ENCODE data around the gene CBFB. TPM values are rescaled to one million over a fixed set of nuclear protein-coding genes. Genes with fewer than 3 reads are reported as not detected.

Gene CBFB
- total RNA-seq, 1 donor from 2014 or later = 77.1 TPM

GRCh38 chr16:67024384-67025209, 4.4 kb upstream of the CBFB start:
- H3K4me3 Mint-ChIP-seq = no peak overlapping the region
- H3K27me3 Mint-ChIP-seq = peaks cover 3% of the 10 kb centered on the region
- peak; percentile 39 for DNase-seq (ENCODE audit: extremely low spot score, unreplicated experiment)
- H3K4me1 Mint-ChIP-seq (ENCODE audit: unreplicated experiment) = peaks cover 28% of the 10 kb centered on the region
- H3K27ac Mint-ChIP-seq = peak overlapping the region; percentile 65
- H3K9me3 Mint-ChIP-seq = no peaks in the 10 kb centered on the region
- no peaks in the 10 kb centered on the region for H3K36me3 Mint-ChIP-seq
- TF ChIP-seq CTCF (conservative IDR thresholded peaks at IDR 0.05) = no peak

- Mint-ChIP-seq H3K36me3 (no peaks in the 10 kb centered on the region), H3K27me3 (peaks cover 3% of the 10 kb centered on the region), H3K9me3 (no peaks in the 10 kb centered on the region), H3K4me3 (no peak overlapping the region), H3K4me1 (ENCODE audit: unreplicated experiment) (peaks cover 32% of the 10 kb centered on the region), H3K27ac (no peak overlapping the region)
- peak; percentile 22 for DNase-seq (ENCODE audit: extremely low spot score, unreplicated experiment)
- TF ChIP-seq CTCF (conservative IDR thresholded peaks at IDR 0.05) = no peak
These were observed 3.8 kb upstream of the CBFB start for GRCh38 chr16:67025210-67025550.

GRCh38 chr16:67026570-67026969, 2.4 kb upstream of the CBFB start:
- peak; percentile 22 for DNase-seq (ENCODE audit: extremely low spot score, unreplicated experiment)
- H3K4me3 Mint-ChIP-seq = no peak overlapping the region
- H3K9me3 Mint-ChIP-seq = no peaks in the 10 kb centered on the region
- no peak overlapping the region for H3K27ac Mint-ChIP-seq
- no peak for TF ChIP-seq CTCF (conservative IDR thresholded peaks at IDR 0.05)
- no peaks in the 10 kb centered on the region for H3K36me3 Mint-ChIP-seq
- H3K4me1 Mint-ChIP-seq (ENCODE audit: unreplicated experiment) = peaks cover 35% of the 10 kb centered on the region
- peaks cover 3% of the 10 kb centered on the region for H3K27me3 Mint-ChIP-seq

GRCh38 chr16:67027046-67027445, 1.9 kb upstream of the CBFB start:
- Mint-ChIP-seq H3K27ac (peak overlapping the region; percentile 50), H3K27me3 (peaks cover 3% of the 10 kb centered on the region), H3K9me3 (no peaks in the 10 kb centered on the region), H3K36me3 (peaks cover under 1% of the 10 kb centered on the region), H3K4me3 (peak overlapping the region; percentile 56), H3K4me1 (ENCODE audit: unreplicated experiment) (peaks cover 40% of the 10 kb centered on the region)
- DNase-seq (ENCODE audit: extremely low spot score, unreplicated experiment) = peak; percentile 40
- no peak for TF ChIP-seq CTCF (conservative IDR thresholded peaks at IDR 0.05)

- Mint-ChIP-seq H3K27ac (peak overlapping the region; percentile 58), H3K27me3 (no peaks in the 10 kb centered on the region), H3K36me3 (peaks cover 11% of the 10 kb centered on the region), H3K4me3 (peak overlapping the region; percentile 83), H3K4me1 (ENCODE audit: unreplicated experiment) (peaks cover 40% of the 10 kb centered on the region), H3K9me3 (no peaks in the 10 kb centered on the region)
- no peak for TF ChIP-seq CTCF (conservative IDR thresholded peaks at IDR 0.05)
- no peak for DNase-seq (ENCODE audit: extremely low spot score, unreplicated experiment)
These were observed 718 bp upstream of the CBFB start for GRCh38 chr16:67028167-67028695.

All from type B pancreatic cell (in vitro differentiated cells).